Erythroblast (primary cell): ENCODE measurements around the gene GRIP1.

Experiments used
- DNase-seq, 2 experiments: peaks; one replicate each; lab custom pipeline; 2025; lab: John Stamatoyannopoulos, UW
- GATA1 ChIP-seq: IDR thresholded peaks from 2 replicates; pipeline ENCODE4 v1.6.1; 2011; ENCODE audit warnings: low read depth, mild to moderate bottlenecking, control low read depth, low read length, moderate library complexity
- POLR2A ChIP-seq: IDR thresholded peaks from 2 replicates; pipeline ENCODE4 v1.6.1; 2011; ENCODE audit warnings: mild to moderate bottlenecking, low read length

Gene GRIP1

DNA sequence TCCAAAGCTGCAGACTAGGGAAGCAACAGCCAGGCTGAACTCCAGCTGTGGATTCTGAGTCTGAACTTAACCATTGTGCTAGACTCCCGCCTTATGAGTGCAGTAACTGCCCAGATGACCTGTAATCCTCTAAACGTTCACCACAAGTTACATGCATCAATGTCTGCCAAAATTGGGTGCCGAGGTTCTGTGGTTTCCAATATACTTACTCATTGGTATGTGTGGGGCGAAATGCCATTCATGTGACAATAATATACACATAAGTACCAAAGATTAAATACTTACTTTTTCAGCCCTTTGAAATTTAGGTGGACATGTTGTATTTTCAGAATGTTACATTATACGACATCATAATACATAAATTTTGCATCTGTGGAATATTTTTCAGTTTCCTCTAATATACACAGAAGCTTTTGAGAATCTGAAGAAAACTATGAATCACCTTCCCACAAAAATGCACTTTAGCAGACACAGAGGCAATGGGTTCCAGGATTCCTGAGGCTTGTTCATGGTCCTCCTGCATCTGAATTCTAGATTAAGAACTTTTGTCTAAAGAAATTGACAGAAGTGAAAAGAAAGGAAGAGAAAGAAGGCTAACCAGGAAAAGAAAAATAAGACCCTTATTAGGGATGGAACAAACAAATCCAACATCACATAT is 31.7 kb downstream of the GRIP1 start:
- TF ChIP-seq GATA1 (no peak), POLR2A (no peak)
- DNase-seq, result no peak

DNA sequence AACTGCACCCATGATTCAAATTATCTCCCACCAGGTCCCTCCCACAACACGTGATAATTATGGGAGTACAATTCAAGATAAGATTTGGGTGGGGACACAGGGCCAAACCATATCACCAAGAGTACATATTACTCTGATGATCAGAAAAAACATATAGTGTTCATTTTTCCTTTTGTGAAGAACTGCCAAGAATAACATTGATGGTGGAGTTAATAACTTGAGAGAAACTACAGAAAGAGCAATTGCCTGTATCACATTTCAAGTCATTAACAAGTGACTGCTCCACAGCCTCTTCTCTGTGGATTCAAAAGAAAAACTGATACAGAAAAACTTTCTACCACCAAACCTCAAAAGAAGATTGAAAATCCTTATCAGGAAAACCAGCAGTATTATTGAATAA is 34.7 kb downstream of the GRIP1 start:
- TF ChIP-seq POLR2A (no peak), GATA1 (no peak)
- DNase-seq, result no peak

- no peak for TF ChIP-seq GATA1
- no peak for TF ChIP-seq POLR2A
Measured at GRCh38 chr12:66640691-66641460, 38.0 kb downstream of the GRIP1 start.

GRCh38 chr12:66638666-66639065 is 40.2 kb downstream of the GRIP1 start:
- no peak for DNase-seq
- no peak for TF ChIP-seq GATA1
- no peak for TF ChIP-seq POLR2A

More at GRCh38 chr12:66640691-66641460, 38.0 kb downstream of the GRIP1 start:
- DNase-seq, result no peak

DNA sequence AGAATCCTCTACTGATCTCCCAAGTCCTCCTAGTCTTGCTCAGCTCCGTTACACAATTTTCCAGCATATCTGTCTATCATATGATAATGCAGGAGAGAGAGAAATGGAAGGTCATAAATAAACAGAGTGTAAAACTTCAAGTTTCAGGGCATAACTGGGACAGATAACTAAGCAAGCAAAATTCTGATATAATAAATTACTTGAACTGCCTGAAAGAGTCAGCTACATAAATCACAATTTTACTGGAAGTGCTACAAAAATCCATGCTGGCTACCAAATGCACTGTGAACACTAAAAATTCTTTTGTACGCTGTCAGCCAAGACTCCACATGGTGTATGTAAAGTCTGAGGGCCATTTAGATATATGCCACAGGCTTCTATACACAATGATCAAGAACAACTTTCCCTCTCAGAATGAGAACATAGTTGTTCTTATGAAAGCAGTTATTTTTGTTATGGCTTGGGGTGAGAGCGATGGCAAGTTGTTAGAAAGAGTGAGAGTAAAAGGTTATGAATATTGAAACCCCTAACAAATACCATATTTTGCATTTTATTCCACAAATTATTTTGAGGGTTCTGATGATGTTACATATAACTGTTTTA is 41.1 kb downstream of the GRIP1 start:
- TF ChIP-seq GATA1, result no peak
- no peak for TF ChIP-seq POLR2A
- no peak for DNase-seq

GRCh38 chr12:66636771-66637170 is 42.1 kb downstream of the GRIP1 start:
- TF ChIP-seq GATA1, result no peak
- no peak for TF ChIP-seq POLR2A
- DNase-seq, result no peak

GRCh38 chr12:66633676-66634075 is 45.2 kb downstream of the GRIP1 start:
- TF ChIP-seq POLR2A (no peak), GATA1 (no peak)
- DNase-seq, result no peak

DNA sequence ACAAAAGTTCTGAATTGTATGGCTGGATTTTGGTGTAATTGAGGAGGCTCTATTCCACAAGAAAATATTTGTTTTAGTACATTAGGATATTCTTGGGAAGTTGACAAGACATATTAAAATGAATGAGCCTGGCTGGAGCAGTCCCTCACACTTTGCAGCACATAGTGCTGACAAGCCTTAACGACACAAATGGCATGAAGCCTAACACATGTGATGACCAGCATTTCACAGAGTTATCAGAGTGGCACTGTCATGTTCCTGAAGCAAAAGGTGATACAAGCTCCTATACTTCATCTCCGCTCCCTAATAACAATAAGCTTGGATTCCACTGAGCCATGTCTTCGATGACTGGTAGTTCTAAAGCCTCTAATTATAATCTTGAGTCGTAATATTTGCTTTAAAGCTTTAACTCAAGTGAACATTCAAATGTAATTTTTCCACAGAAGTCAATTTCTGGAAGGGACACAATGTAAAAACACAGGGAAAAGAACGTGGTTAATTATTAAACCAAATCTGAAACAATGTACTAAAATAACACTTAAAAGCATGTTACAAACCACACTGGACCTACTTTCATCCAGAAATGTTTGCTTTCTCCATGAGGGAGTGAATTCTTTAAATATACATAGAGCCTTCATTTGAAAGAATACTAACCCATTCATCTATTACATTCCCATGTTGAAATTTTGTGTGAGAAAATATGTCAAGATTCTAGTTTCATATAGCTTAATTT is 49.6 kb downstream of the GRIP1 start:
- no peak for DNase-seq

GRCh38 chr12:66627988-66628317 is 50.9 kb downstream of the GRIP1 start:
- no peak for DNase-seq
- no peak for TF ChIP-seq POLR2A
- TF ChIP-seq GATA1, result no peak

More for the DNA sequence above, 49.6 kb downstream of the GRIP1 start:
- no peak for TF ChIP-seq POLR2A
- no peak for TF ChIP-seq GATA1

DNA sequence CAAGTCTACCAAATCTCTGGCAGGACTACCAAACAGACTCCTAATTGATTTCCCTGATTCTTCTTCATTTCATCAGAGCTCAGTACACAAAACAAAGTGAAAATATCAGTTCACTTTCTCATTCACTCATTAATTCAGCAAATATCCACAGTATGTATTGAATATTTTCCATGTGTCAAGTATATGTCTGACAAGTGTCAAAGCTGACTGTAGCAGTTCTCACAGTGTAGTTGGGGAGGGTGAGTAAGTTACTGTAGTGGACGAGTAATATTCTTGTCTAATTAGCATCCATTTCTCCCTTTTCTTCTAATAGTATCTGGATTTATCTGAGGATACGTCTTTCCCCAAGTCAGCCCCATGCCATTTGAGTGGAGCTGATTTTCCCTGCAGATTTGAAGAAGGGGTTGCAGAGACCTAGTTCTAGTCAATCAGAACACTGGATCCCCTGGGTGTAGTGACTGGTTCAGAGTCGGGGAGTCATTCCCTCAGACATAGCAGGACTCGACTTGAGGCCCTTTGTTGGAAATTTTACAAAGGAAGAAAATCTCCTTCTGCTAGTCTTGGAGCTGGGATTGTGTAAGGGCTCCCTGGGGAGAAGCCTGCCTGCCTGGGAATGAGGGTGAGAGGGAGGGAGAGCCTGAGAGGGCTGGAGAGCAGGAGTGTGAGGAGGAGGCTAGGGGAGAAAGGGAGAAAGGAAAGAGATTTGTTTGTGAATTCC is 51.4 kb downstream of the GRIP1 start:
- DNase-seq, result no peak
- TF ChIP-seq POLR2A, result no peak
- TF ChIP-seq GATA1, result no peak

DNA sequence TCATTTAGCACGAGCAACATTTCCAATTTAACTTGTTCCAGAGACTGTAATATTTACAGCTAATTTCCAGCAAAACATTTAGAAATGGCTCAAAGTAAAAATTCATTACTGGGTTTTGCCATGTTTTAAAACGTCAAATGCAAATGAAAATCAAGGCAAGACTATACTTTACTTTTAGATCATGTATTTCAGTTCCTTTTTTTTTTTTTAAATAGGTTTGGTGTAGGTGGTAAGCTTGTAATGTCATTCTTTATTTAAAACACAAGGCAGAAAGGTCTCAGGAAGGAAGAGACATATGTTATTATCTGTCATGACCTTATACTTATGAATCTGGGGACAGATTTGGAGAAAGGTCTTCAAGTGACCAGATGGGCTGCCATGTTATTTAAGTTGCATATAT is 54.1 kb downstream of the GRIP1 start:
- DNase-seq, result no peak
- TF ChIP-seq GATA1 (no peak), POLR2A (no peak)

- TF ChIP-seq GATA1 (no peak), POLR2A (no peak)
- no peak for DNase-seq
Measured at GRCh38 chr12:66623455-66623854, 55.4 kb downstream of the GRIP1 start.

GRCh38 chr12:66620688-66621087 is 58.2 kb downstream of the GRIP1 start:
- no peak for DNase-seq
- TF ChIP-seq GATA1, result no peak

DNA sequence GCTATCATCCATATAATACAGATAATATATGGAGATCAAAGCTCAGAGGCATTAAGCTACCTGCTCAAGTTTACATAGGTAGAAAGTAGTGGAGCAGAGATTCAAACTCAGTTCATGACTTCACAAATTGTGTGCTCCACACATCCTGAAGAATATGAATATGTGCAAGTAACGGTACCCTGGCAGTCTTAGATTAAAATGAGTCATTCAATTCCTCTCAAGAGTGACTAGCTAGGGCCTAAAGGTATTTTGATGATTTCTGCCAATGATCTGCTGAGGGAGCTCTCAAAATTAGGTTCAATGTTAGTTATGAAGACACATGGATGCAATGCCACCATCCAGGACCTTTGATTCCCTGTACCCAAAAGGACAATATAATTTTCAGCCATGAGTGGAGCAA is 58.9 kb downstream of the GRIP1 start:
- DNase-seq, result no peak
- TF ChIP-seq POLR2A (no peak), GATA1 (no peak)
